ENCODE results near the gene APCDD1L. TPM values are rescaled to one million over a fixed set of nuclear protein-coding genes. Genes with fewer than 3 reads are reported as not detected.

Gene APCDD1L
- total RNA-seq, 1 experiment from 2014 or later = 2.4 TPM

DNA sequence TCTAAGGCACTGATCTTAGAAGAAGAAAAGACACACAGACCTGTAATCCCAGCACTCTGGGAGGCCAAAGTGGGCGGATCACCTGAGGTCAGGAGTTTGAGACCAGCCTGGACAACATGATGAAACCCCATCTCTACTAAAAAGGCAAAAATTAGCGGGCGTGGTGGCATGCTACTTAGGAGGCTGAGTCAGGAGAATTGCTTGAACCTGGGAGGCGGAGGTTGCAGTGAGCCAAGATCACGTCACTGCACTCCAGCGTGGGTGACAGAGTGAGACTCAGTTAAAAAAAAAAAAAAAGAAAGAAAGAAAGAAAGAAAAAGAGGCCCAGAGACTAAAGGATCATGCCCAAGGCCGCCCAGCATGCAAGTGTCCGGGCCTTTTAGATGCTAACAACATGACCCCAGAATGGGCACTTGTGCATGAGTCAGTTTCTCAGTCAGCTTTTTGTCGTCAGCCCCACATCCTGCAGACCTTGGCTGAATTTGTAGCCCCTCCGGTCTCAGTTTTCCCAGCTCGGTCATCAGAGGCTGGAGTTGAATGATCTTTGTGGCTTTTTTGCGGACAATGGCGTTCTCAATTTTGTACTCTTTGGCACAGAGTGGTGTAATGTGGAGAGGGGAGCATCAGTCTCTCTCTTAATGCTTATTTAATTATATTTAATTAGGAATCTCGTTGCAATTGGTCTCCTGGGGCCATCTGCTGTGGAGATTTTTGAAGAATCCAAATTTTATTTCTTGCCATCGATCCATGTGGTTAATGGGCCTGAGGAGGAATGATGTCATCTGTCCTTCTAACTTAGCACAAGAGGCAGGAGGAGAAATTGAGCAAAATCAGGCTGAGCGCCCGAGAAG is 30.6 kb upstream of the APCDD1L start:
- no peak for ATAC-seq
- Mint-ChIP-seq H3K4me1 (peaks cover 12% of the 10 kb centered on the region; the same call in 1 of the 2 replicates), H3K9me3 (no peaks in the 10 kb centered on the region), H3K27ac (no peak overlapping the region), H3K36me3 (no peaks in the 10 kb centered on the region), H3K27me3 (ENCODE audit: low read depth) (peaks cover 2% of the 10 kb centered on the region; the same call in 1 of the 2 replicates), H3K4me3 (no peak overlapping the region)
- no peak for DNase-seq (ENCODE audit: low spot score)
- CTCF ChIA-PET = no interaction called here
- POLR2A ChIA-PET = no interaction called here
- TF ChIP-seq ZMAT4 (CRISPR knock-in tag; IDR thresholded peaks at IDR 0.05) = no peak
- TF ChIP-seq, protein P1, sequence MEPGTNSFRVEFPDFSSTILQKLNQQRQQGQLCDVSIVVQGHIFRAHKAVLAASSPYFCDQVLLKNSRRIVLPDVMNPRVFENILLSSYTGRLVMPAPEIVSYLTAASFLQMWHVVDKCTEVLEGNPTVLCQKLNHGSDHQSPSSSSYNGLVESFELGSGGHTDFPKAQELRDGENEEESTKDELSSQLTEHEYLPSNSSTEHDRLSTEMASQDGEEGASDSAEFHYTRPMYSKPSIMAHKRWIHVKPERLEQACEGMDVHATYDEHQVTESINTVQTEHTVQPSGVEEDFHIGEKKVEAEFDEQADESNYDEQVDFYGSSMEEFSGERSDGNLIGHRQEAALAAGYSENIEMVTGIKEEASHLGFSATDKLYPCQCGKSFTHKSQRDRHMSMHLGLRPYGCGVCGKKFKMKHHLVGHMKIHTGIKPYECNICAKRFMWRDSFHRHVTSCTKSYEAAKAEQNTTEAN (CRISPR knock-in tag; IDR thresholded peaks at IDR 0.05) = no peak
- TF ChIP-seq ARID4B (CRISPR knock-in tag; IDR thresholded peaks at IDR 0.05; ENCODE audit: borderline replicate concordance) = no peak
- no peak for TF ChIP-seq STAT6 (CRISPR knock-in tag; conservative IDR thresholded peaks at IDR 0.05; ENCODE audit: low read depth)
- no peak for TF ChIP-seq FOXK1 (CRISPR knock-in tag; IDR thresholded peaks at IDR 0.05)
- TF ChIP-seq, protein P2, sequence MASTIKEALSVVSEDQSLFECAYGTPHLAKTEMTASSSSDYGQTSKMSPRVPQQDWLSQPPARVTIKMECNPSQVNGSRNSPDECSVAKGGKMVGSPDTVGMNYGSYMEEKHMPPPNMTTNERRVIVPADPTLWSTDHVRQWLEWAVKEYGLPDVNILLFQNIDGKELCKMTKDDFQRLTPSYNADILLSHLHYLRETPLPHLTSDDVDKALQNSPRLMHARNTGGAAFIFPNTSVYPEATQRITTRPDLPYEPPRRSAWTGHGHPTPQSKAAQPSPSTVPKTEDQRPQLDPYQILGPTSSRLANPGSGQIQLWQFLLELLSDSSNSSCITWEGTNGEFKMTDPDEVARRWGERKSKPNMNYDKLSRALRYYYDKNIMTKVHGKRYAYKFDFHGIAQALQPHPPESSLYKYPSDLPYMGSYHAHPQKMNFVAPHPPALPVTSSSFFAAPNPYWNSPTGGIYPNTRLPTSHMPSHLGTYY (CRISPR knock-in tag; IDR thresholded peaks at IDR 0.05) = no peak
- TF ChIP-seq, protein P3, sequence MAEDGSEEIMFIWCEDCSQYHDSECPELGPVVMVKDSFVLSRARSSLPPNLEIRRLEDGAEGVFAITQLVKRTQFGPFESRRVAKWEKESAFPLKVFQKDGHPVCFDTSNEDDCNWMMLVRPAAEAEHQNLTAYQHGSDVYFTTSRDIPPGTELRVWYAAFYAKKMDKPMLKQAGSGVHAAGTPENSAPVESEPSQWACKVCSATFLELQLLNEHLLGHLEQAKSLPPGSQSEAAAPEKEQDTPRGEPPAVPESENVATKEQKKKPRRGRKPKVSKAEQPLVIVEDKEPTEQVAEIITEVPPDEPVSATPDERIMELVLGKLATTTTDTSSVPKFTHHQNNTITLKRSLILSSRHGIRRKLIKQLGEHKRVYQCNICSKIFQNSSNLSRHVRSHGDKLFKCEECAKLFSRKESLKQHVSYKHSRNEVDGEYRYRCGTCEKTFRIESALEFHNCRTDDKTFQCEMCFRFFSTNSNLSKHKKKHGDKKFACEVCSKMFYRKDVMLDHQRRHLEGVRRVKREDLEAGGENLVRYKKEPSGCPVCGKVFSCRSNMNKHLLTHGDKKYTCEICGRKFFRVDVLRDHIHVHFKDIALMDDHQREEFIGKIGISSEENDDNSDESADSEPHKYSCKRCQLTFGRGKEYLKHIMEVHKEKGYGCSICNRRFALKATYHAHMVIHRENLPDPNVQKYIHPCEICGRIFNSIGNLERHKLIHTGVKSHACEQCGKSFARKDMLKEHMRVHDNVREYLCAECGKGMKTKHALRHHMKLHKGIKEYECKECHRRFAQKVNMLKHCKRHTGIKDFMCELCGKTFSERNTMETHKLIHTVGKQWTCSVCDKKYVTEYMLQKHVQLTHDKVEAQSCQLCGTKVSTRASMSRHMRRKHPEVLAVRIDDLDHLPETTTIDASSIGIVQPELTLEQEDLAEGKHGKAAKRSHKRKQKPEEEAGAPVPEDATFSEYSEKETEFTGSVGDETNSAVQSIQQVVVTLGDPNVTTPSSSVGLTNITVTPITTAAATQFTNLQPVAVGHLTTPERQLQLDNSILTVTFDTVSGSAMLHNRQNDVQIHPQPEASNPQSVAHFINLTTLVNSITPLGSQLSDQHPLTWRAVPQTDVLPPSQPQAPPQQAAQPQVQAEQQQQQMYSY (CRISPR knock-in tag; IDR thresholded peaks at IDR 0.05) = no peak
- TF ChIP-seq ESRRA (CRISPR knock-in tag; IDR thresholded peaks at IDR 0.05; ENCODE audit: borderline replicate concordance) = no peak
- TF ChIP-seq FOXP1 (CRISPR knock-in tag; IDR thresholded peaks at IDR 0.05; ENCODE audit: borderline replicate concordance) = no peak
- TF ChIP-seq NR3C1 (CRISPR knock-in tag; conservative IDR thresholded peaks at IDR 0.05; ENCODE audit: low read depth) = no peak
- no peak for TF ChIP-seq ZNF671 (CRISPR knock-in tag; IDR thresholded peaks at IDR 0.05)
- TF ChIP-seq, protein P4, sequence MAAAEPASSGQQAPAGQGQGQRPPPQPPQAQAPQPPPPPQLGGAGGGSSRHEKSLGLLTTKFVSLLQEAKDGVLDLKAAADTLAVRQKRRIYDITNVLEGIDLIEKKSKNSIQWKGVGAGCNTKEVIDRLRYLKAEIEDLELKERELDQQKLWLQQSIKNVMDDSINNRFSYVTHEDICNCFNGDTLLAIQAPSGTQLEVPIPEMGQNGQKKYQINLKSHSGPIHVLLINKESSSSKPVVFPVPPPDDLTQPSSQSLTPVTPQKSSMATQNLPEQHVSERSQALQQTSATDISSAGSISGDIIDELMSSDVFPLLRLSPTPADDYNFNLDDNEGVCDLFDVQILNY (CRISPR knock-in tag; IDR thresholded peaks at IDR 0.05) = no peak
- no peak for TF ChIP-seq EMX1 (CRISPR knock-in tag; IDR thresholded peaks at IDR 0.05)
- no peak for TF ChIP-seq NFATC4 (CRISPR knock-in tag; IDR thresholded peaks at IDR 0.05)
- TF ChIP-seq ZNF512 (CRISPR knock-in tag; IDR thresholded peaks at IDR 0.05; ENCODE audit: borderline replicate concordance) = no peak
- no peak for TF ChIP-seq ZNF138 (CRISPR knock-in tag; conservative IDR thresholded peaks at IDR 0.05)
- no peak for TF ChIP-seq PREB (CRISPR knock-in tag; IDR thresholded peaks at IDR 0.05; ENCODE audit: borderline replicate concordance)
